ENCODE data around the gene RAPGEF4. TPM values are rescaled to one million over a fixed set of nuclear protein-coding genes. Genes with fewer than 3 reads are reported as not detected.

RAPGEF4 gene
- total RNA-seq, 1 experiment from 2014 or later, result 2.2 TPM

DNA sequence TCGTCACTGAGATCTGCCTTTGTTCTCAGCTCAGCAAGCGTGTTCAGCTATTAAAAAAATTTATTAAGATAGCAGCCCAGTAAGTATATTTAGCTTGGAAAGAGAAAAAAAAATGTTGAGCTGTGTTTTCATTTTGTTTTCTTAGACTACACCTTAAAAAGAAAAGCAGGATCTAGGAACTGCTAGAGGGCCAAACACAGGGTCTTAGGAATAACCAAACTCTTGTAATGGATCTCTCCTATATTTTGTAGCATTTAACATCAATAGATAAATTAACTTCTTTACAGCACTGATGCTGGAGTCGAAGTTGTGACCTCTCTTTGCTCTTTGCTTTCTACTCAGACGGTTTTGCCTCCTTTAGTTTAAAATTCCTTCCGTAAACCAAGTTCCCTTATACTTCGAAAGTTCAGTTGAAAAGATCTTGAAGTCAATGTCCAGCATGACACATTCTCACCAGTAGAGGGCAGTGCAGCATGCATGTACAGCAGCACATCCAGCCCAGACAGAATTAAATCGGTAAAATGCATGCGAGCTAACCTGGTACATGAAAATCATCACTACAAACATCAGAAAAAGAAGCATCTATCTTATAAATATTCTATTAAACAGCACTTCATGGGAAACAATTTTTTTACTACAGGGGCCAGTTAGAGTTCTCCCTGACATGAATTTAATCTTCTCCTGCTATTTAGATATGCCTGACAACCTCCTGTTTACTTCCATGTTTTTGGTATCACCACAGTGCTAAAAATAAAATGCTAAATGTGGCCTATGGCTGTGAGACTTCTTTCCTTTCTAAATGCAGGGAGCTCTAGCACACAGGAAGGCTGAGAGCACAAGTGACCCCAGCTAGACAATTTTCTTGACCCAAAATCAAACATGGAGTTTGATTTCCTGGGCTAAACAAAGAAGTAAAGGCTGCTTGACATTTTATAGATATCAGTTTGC is 291.8 kb downstream of the RAPGEF4 start:
- no peaks in the 10 kb centered on the region for H3K9me3 Mint-ChIP-seq
- DNase-seq (ENCODE audit: low spot score) (peak; percentile 88), ATAC-seq (peak; percentile 81)
- peak overlapping the region; percentile 3; the same call in 1 of the 2 replicates for H3K27ac Mint-ChIP-seq
- peaks cover 11% of the 10 kb centered on the region; the same call in 1 of the 2 replicates for H3K4me1 Mint-ChIP-seq
- H3K36me3 Mint-ChIP-seq, result no peaks in the 10 kb centered on the region
- ChIA-PET CTCF (interaction anchor here (0.5 to 2.2 kb wide), 33 partner anchors 9 to 585 kb away, joined by 3 to 23 read pairs (median 4); partner anchors contain the start of genes CDCA7 and MAP3K20), POLR2A (no interaction called here)
- no peak overlapping the region for H3K4me3 Mint-ChIP-seq
- no peaks in the 10 kb centered on the region for H3K27me3 Mint-ChIP-seq (ENCODE audit: low read depth)
- TF ChIP-seq RELA (CRISPR knock-in tag; IDR thresholded peaks at IDR 0.05; ENCODE audit: borderline replicate concordance), result no peak
- TF ChIP-seq, protein P1, sequence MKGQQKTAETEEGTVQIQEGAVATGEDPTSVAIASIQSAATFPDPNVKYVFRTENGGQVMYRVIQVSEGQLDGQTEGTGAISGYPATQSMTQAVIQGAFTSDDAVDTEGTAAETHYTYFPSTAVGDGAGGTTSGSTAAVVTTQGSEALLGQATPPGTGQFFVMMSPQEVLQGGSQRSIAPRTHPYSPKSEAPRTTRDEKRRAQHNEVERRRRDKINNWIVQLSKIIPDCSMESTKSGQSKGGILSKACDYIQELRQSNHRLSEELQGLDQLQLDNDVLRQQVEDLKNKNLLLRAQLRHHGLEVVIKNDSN (CRISPR knock-in tag; IDR thresholded peaks at IDR 0.05), result no peak
- TF ChIP-seq, protein P2, sequence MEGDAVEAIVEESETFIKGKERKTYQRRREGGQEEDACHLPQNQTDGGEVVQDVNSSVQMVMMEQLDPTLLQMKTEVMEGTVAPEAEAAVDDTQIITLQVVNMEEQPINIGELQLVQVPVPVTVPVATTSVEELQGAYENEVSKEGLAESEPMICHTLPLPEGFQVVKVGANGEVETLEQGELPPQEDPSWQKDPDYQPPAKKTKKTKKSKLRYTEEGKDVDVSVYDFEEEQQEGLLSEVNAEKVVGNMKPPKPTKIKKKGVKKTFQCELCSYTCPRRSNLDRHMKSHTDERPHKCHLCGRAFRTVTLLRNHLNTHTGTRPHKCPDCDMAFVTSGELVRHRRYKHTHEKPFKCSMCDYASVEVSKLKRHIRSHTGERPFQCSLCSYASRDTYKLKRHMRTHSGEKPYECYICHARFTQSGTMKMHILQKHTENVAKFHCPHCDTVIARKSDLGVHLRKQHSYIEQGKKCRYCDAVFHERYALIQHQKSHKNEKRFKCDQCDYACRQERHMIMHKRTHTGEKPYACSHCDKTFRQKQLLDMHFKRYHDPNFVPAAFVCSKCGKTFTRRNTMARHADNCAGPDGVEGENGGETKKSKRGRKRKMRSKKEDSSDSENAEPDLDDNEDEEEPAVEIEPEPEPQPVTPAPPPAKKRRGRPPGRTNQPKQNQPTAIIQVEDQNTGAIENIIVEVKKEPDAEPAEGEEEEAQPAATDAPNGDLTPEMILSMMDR (IDR thresholded peaks at IDR 0.05), result peak; percentile 83
- TF ChIP-seq TEAD1 (CRISPR knock-in tag; IDR thresholded peaks at IDR 0.05), result peak; percentile 78; the same call in 1 of the 2 replicates

GRCh38 chr2:173028141-173028540 is 292.5 kb downstream of the RAPGEF4 start:
- CTCF ChIA-PET, result interaction anchor here (0.5 to 2.2 kb wide), 33 partner anchors 8 to 584 kb away, joined by 3 to 23 read pairs (median 4); partner anchors contain the start of genes CDCA7 and MAP3K20
- no peaks in the 10 kb centered on the region for H3K9me3 Mint-ChIP-seq
- POLR2A ChIA-PET, result no interaction called here

GRCh38 chr2:173028671-173029070 is 293.0 kb downstream of the RAPGEF4 start:
- Mint-ChIP-seq H3K4me3 (no peak overlapping the region), H3K4me1 (peaks cover 11% of the 10 kb centered on the region; the same call in 1 of the 2 replicates), H3K36me3 (no peaks in the 10 kb centered on the region), H3K9me3 (no peaks in the 10 kb centered on the region), H3K27ac (no peak overlapping the region), H3K27me3 (ENCODE audit: low read depth) (no peaks in the 10 kb centered on the region)
- DNase-seq (ENCODE audit: low spot score) (no peak), ATAC-seq (no peak)
- POLR2A ChIA-PET, result no interaction called here
- CTCF ChIA-PET, result interaction anchor here (1.0 to 2.0 kb wide), 8 partner anchors 15 to 415 kb away, joined by 3 to 12 read pairs (median 6); no protein-coding TSS in a partner anchor
- TF ChIP-seq ZBTB43 (CRISPR knock-in tag; IDR thresholded peaks at IDR 0.05), result no peak
- TF ChIP-seq NFYB (CRISPR knock-in tag; conservative IDR thresholded peaks at IDR 0.05; ENCODE audit: low read depth), result no peak
- no peak for TF ChIP-seq GRHL2 (CRISPR knock-in tag; IDR thresholded peaks at IDR 0.05; ENCODE audit: insufficient replicate concordance, severe bottlenecking)
- no peak for TF ChIP-seq CREB1 (CRISPR knock-in tag; IDR thresholded peaks at IDR 0.05)
- TF ChIP-seq JUN (CRISPR knock-in tag; IDR thresholded peaks at IDR 0.05), result no peak
- no peak for TF ChIP-seq E2F5 (CRISPR knock-in tag; IDR thresholded peaks at IDR 0.05)
- TF ChIP-seq SMAD4 (CRISPR knock-in tag; IDR thresholded peaks at IDR 0.05), result no peak
- TF ChIP-seq AR (CRISPR knock-in tag; IDR thresholded peaks at IDR 0.05), result no peak
- TF ChIP-seq USF2 (CRISPR knock-in tag; IDR thresholded peaks at IDR 0.05), result no peak

More at GRCh38 chr2:173028141-173028540, 292.5 kb downstream of the RAPGEF4 start:
- DNase-seq (ENCODE audit: low spot score) (no peak), ATAC-seq (no peak)
- TF ChIP-seq MXD4 (CRISPR knock-in tag; IDR thresholded peaks at IDR 0.05; ENCODE audit: borderline replicate concordance) (no peak), ZNF317 (CRISPR knock-in tag; IDR thresholded peaks at IDR 0.05; ENCODE audit: borderline replicate concordance, low read depth) (no peak), SOX15 (CRISPR knock-in tag; IDR thresholded peaks at IDR 0.05) (no peak), JUN (CRISPR knock-in tag; IDR thresholded peaks at IDR 0.05) (no peak), ESRRA (CRISPR knock-in tag; IDR thresholded peaks at IDR 0.05; ENCODE audit: borderline replicate concordance) (no peak), ZNF263 (CRISPR knock-in tag; IDR thresholded peaks at IDR 0.05; ENCODE audit: low read depth) (no peak), OVOL2 (CRISPR knock-in tag; IDR thresholded peaks at IDR 0.05; ENCODE audit: borderline replicate concordance) (no peak)
- TF ChIP-seq, protein P3, sequence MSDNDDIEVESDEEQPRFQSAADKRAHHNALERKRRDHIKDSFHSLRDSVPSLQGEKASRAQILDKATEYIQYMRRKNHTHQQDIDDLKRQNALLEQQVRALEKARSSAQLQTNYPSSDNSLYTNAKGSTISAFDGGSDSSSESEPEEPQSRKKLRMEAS (CRISPR knock-in tag; IDR thresholded peaks at IDR 0.05), result no peak
- TF ChIP-seq, protein P4, sequence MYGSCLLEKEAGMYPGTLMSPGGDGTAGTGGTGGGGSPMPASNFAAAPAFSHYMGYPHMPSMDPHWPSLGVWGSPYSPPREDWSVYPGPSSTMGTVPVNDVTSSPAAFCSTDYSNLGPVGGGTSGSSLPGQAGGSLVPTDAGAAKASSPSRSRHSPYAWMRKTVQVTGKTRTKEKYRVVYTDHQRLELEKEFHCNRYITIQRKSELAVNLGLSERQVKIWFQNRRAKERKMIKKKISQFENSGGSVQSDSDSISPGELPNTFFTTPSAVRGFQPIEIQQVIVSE (CRISPR knock-in tag; IDR thresholded peaks at IDR 0.05; ENCODE audit: borderline replicate concordance), result no peak
- Mint-ChIP-seq H3K4me1 (peaks cover 11% of the 10 kb centered on the region; the same call in 1 of the 2 replicates), H3K27me3 (ENCODE audit: low read depth) (no peaks in the 10 kb centered on the region), H3K4me3 (no peak overlapping the region), H3K36me3 (no peaks in the 10 kb centered on the region), H3K27ac (no peak overlapping the region)
